ENCODE measurements around the gene CCM2. TPM values are rescaled to one million over a fixed set of nuclear protein-coding genes. Genes with fewer than 3 reads are reported as not detected.

CCM2 gene
- total and polyA plus RNA-seq, 7 donors = 33.3 to 110 (median 49.9) TPM

- no peaks in the 10 kb centered on the region for H3K9me3 ChIP-seq
- no peak overlapping the region for H3K27ac ChIP-seq
- intact Hi-C loops (cut with DNase I) = no loop called here
- H3K4me3 ChIP-seq = peak overlapping the region; percentile 23
- H3K27me3 ChIP-seq (ENCODE audit: insufficient read depth in 3 of 3, low read length in 2 of 3) = no peaks in the 10 kb centered on the region
- peaks cover 0 to 21% of the 10 kb centered on the region in 2 donors for H3K36me3 ChIP-seq (ENCODE audit: insufficient read depth in 1 of 2, low read depth in 1 of 2)
- H3K4me1 ChIP-seq = peaks cover 4% of the 10 kb centered on the region
- TF ChIP-seq CTCF (IDR thresholded peaks at IDR 0.05) = no peak
- WGBS, 3 donors = 82 to 90% (median 87%) methylated on average over 17 of the region's 17 CpGs
- ATAC-seq (no peak), DNase-seq (no peak)
These were observed 28.3 kb downstream of the CCM2 start for GRCh38 chr7:45028138-45028919.

- DNase-seq (no peak), ATAC-seq (peak in 2 of 4 donors; percentile 44 to 64)
- intact Hi-C loops (cut with DNase I) = no loop called here
- WGBS, 3 donors = 63 to 73% (median 71%) methylated on average over 7 of the region's 7 CpGs
- H3K27ac ChIP-seq = no peak overlapping the region
- H3K4me1 ChIP-seq = peaks cover 10% of the 10 kb centered on the region
- no peaks in the 10 kb centered on the region for H3K27me3 ChIP-seq (ENCODE audit: insufficient read depth in 3 of 3, low read length in 2 of 3)
- peak overlapping the region; percentile 23 for H3K4me3 ChIP-seq
- no peaks in the 10 kb centered on the region for H3K9me3 ChIP-seq
- H3K36me3 ChIP-seq (ENCODE audit: insufficient read depth in 1 of 2, low read depth in 1 of 2) = peaks cover 0 to 21% of the 10 kb centered on the region in 2 donors
- TF ChIP-seq CTCF (IDR thresholded peaks at IDR 0.05) = no peak
These were observed 28.9 kb downstream of the CCM2 start for GRCh38 chr7:45028920-45029344.

GRCh38 chr7:45031829-45032228 lies 31.8 kb downstream of the CCM2 start:
- H3K4me1 ChIP-seq = peaks cover 15% of the 10 kb centered on the region
- 89 to 92% (median 91%) methylated on average over 4 of the region's 4 CpGs for WGBS, 3 donors
- no peak for DNase-seq
- H3K27ac ChIP-seq = no peak overlapping the region
- no peak for ATAC-seq
- peaks cover 0 to 19% of the 10 kb centered on the region in 2 donors for H3K36me3 ChIP-seq (ENCODE audit: insufficient read depth in 1 of 2, low read depth in 1 of 2)
- no peaks in the 10 kb centered on the region for H3K9me3 ChIP-seq
- no peak for TF ChIP-seq CTCF (IDR thresholded peaks at IDR 0.05)
- intact Hi-C loops (cut with DNase I) = no loop called here
- H3K4me3 ChIP-seq = no peak overlapping the region
- no peaks in the 10 kb centered on the region for H3K27me3 ChIP-seq (ENCODE audit: insufficient read depth in 3 of 3, low read length in 2 of 3)

GRCh38 chr7:45032421-45032820 lies 32.4 kb downstream of the CCM2 start:
- WGBS, 3 donors = 89 to 91% (median 90%) methylated on average over 4 of the region's 4 CpGs
- Histone ChIP-seq H3K27ac (no peak overlapping the region), H3K36me3 (ENCODE audit: insufficient read depth in 1 of 2, low read depth in 1 of 2) (peaks cover 0 to 13% of the 10 kb centered on the region in 2 donors), H3K9me3 (no peaks in the 10 kb centered on the region), H3K4me1 (peaks cover 15% of the 10 kb centered on the region), H3K27me3 (ENCODE audit: insufficient read depth in 3 of 3, low read length in 2 of 3) (no peaks in the 10 kb centered on the region), H3K4me3 (no peak overlapping the region)
- intact Hi-C loops (cut with DNase I) = no loop called here
- DNase-seq (no peak), ATAC-seq (no peak)
- no peak for TF ChIP-seq CTCF (IDR thresholded peaks at IDR 0.05)
